SK-N-SH (cell line): ENCODE measurements around the gene PDCD11. TPM values are rescaled to one million over a fixed set of nuclear protein-coding genes. Genes with fewer than 3 reads are reported as not detected.

Source experiments
- CTCF ChIA-PET: fragments of 300-600, 350-600 bp; formaldehyde crosslinking; extraction: SDS; loops from one replicate; lab custom pipeline; 2021; lab: Yijun Ruan, JAX
- POLR2A ChIA-PET: fragments of 350-600 bp; sonication (Branson Sonifier 250); formaldehyde crosslinking; extraction: SDS; loops from one replicate; lab custom pipeline; 2020; ENCODE audit warnings: antibody characterized with exemption, inconsistent platforms; lab: Yijun Ruan, JAX
- DNase-seq: peaks from one replicate; pipeline ENCODE4 v3.0.0; 2012
- H2AFZ ChIP-seq: fragments of 200-600 bp; sonication (generic); 2 replicates; pipeline ENCODE4 v1.8.1; 2016; ENCODE audit warnings: antibody characterized with exemption, mild to moderate bottlenecking, low read depth
- H3F3A ChIP-seq: fragments of 200-600 bp; sonication (generic); replicated peaks from 2 replicates; pipeline ENCODE3; 2016; ENCODE audit warnings: antibody characterized with exemption, mild to moderate bottlenecking; ENCODE audit not compliant: insufficient read depth
- H3K27ac ChIP-seq, 2 experiments: fragments of 200-500 bp in 1 of 2; fragments of 200-600 bp in 1 of 2; sonication (Bioruptor generic) in 1 of 2; sonication (generic), shearing (Covaris generic) in 1 of 2; 2 replicates each; pipeline versions ENCODE4 v1.5.1 to v1.6.1; 2014 to 2016; ENCODE audit warnings: low read depth in 2 of 2, inconsistent platforms in 1 of 2, low read length in 1 of 2, mild to moderate bottlenecking in 1 of 2, mixed read lengths in 1 of 2
- H3K27me3 ChIP-seq: fragments of 200-600 bp; sonication (generic), shearing (Covaris generic); 2 replicates; pipeline ENCODE4 v1.6.1; 2016; ENCODE audit warnings: mixed run types; ENCODE audit not compliant: insufficient read depth
- H3K36me3 ChIP-seq, 2 experiments: fragments of 200-500 bp in 1 of 2; fragments of 200-600 bp in 1 of 2; sonication (Bioruptor generic) in 1 of 2; sonication (generic) in 1 of 2; replicated peaks in 1 of 2; 2 replicates each; pipeline versions ENCODE3 to v1.5.1; 2014 to 2016; ENCODE audit warnings: low read length in 1 of 2, mild to moderate bottlenecking in 1 of 2; ENCODE audit not compliant: insufficient read depth in 2 of 2, control insufficient read depth in 1 of 2
- H3K4me1 ChIP-seq, 2 experiments: fragments of 200-500 bp in 1 of 2; fragments of 200-600 bp in 1 of 2; sonication (Bioruptor generic) in 1 of 2; sonication (generic), shearing (Covaris generic) in 1 of 2; 2 replicates each; pipeline versions ENCODE4 v1.5.1 to v1.6.1; 2014 to 2016; ENCODE audit warnings: low read depth in 1 of 2, low read length in 1 of 2, mixed run types in 1 of 2; ENCODE audit not compliant: insufficient read depth in 2 of 2, control insufficient read depth in 1 of 2
- H3K4me2 ChIP-seq: fragments of 200-600 bp; sonication (generic), shearing (Covaris generic); 2 replicates; pipeline ENCODE4 v1.6.1; 2017; ENCODE audit warnings: mixed run types
- H3K4me3 ChIP-seq, 2 experiments: fragments of 200-500 bp in 1 of 2; fragments of 200-600 bp in 1 of 2; sonication (Bioruptor generic) in 1 of 2; sonication (generic), shearing (Covaris generic) in 1 of 2; 2 replicates each; pipeline versions ENCODE4 v1.5.1 to v1.8.1; 2014 to 2016; ENCODE audit warnings: low read depth in 2 of 2, inconsistent platforms in 1 of 2, low read length in 1 of 2, mild to moderate bottlenecking in 1 of 2, mixed read lengths in 1 of 2, moderate library complexity in 1 of 2
- H3K79me2 ChIP-seq: fragments of 200-600 bp; sonication (generic); 2 replicates; pipeline ENCODE4 v1.8.1; 2017; ENCODE audit warnings: mild to moderate bottlenecking; ENCODE audit not compliant: insufficient read depth
- H3K9ac ChIP-seq: fragments of 200-600 bp; sonication (generic); 2 replicates; pipeline ENCODE4 v1.6.1; 2017; ENCODE audit warnings: mixed run types
- H3K9me2 ChIP-seq: fragments of 200-600 bp; sonication (generic); 2 replicates; pipeline ENCODE4 v1.6.1; 2017; ENCODE audit warnings: mixed run types
- H3K9me3 ChIP-seq: fragments of 200-600 bp; sonication (generic); 2 replicates; pipeline ENCODE4 v1.6.1; 2017; ENCODE audit warnings: mixed run types, mild to moderate bottlenecking, moderate library complexity
- H4K20me1 ChIP-seq: fragments of 200-600 bp; sonication (generic); 2 replicates; pipeline ENCODE4 v1.6.1; 2017; ENCODE audit warnings: mild to moderate bottlenecking, mixed run types; ENCODE audit not compliant: insufficient read depth
- FOSL2 ChIP-seq: IDR thresholded peaks from 2 replicates; pipeline ENCODE4 v1.4.0; 2012; ENCODE audit warnings: low read depth, mild to moderate bottlenecking, moderate library complexity, borderline replicate concordance
- FOXM1 ChIP-seq: IDR thresholded peaks from 2 replicates; pipeline ENCODE4 v1.4.0; 2012; ENCODE audit warnings: low read depth, mild to moderate bottlenecking
- GABPA ChIP-seq: IDR thresholded peaks from 2 replicates; pipeline ENCODE4 v1.4.0; 2012; ENCODE audit warnings: low read depth, mild to moderate bottlenecking
- GATA2 ChIP-seq: sonication (generic); formaldehyde crosslinking; IDR thresholded peaks from 2 replicates; pipeline ENCODE4 v1.5.0; 2020; ENCODE audit warnings: mild to moderate bottlenecking, missing genetic modification reagents
- IRF3 ChIP-seq: fragments of 150-350 bp; IDR thresholded peaks from 2 replicates; pipeline ENCODE4 v1.6.1; 2016; ENCODE audit warnings: mild to moderate bottlenecking, low read depth, low read length
- JUND ChIP-seq: IDR thresholded peaks from 2 replicates; pipeline ENCODE4 v1.4.0; 2012
- MEF2A ChIP-seq: IDR thresholded peaks from 2 replicates; pipeline ENCODE4 v1.4.0; 2012; ENCODE audit warnings: low read depth, borderline replicate concordance
- MXI1 ChIP-seq: IDR thresholded peaks from 2 replicates; pipeline ENCODE4 v1.6.1; 2012; ENCODE audit warnings: mild to moderate bottlenecking, low read depth, low read length, improper control_type of control experiment
- POLR2AphosphoS5 ChIP-seq: IDR thresholded peaks from 2 replicates; pipeline ENCODE4 v1.6.1; 2012; ENCODE audit warnings: low read depth, low read length
- RAD21 ChIP-seq: IDR thresholded peaks from 2 replicates; pipeline ENCODE4 v1.6.1; 2012; ENCODE audit warnings: mild to moderate bottlenecking, low read length
- REST ChIP-seq: IDR thresholded peaks from 2 replicates; pipeline ENCODE4 v1.6.1; 2012; ENCODE audit warnings: mild to moderate bottlenecking, low read depth, low read length, moderate library complexity
- RFX5 ChIP-seq: IDR thresholded peaks from 2 replicates; pipeline ENCODE4 v1.6.1; 2012; ENCODE audit warnings: mild to moderate bottlenecking, improper control_type of control experiment, low read length
- RXRA ChIP-seq: IDR thresholded peaks from 2 replicates; pipeline ENCODE4 v1.4.0; 2012; ENCODE audit warnings: low read depth, mild to moderate bottlenecking, borderline replicate concordance
- TAF1 ChIP-seq: IDR thresholded peaks from 2 replicates; pipeline ENCODE4 v1.6.1; 2012; ENCODE audit warnings: low read depth, mild to moderate bottlenecking, low read length, moderate library complexity, borderline replicate concordance
- TCF12 ChIP-seq: IDR thresholded peaks from 2 replicates; pipeline ENCODE4 v1.4.0; 2012
- USF1 ChIP-seq: IDR thresholded peaks from 2 replicates; pipeline ENCODE4 v1.4.0; 2012; ENCODE audit warnings: low read depth, borderline replicate concordance
- USF2 ChIP-seq: fragments of 150-350 bp; IDR thresholded peaks from 2 replicates; pipeline ENCODE4 v1.6.1; 2017; ENCODE audit warnings: antibody characterized with exemption, low read length, low read depth, borderline replicate concordance
- YY1 ChIP-seq: IDR thresholded peaks from 2 replicates; pipeline ENCODE4 v1.4.0; 2012; ENCODE audit warnings: low read depth, mild to moderate bottlenecking
- WGBS: methylation state at CpG from one replicate; pipeline ENCODE4 v1.1.6; 2017; ENCODE audit warnings: low lambda C conversion rate; 5-methylcytosine and 5-hydroxymethylcytosine counted together
- polyA plus RNA-seq, 3 experiments: library from polyadenylated mRNA; depleted of rRNA; stranded (reverse); fragments of >200 nt; gene quantifications; 2 replicates each; pipeline ENCODE4 v1.2.3, GENCODE V29; 2012

The PDCD11 gene
- polyA plus RNA-seq, 1 of the 3 experiments (the other 2 are of a cell fraction) = 29.8 TPM

GRCh38 chr10:103439776-103440175 is 43.4 kb downstream of the PDCD11 start (continued):
- TF ChIP-seq RFX5 (no peak), MXI1 (no peak), MEF2A (no peak), TAF1 (no peak)
- TF ChIP-seq, all 33 proteins: peak for 0

- Histone ChIP-seq H3K27ac (no peak overlapping the region), H4K20me1 (no peaks in the 10 kb centered on the region), H3F3A (no peaks in the 10 kb centered on the region), H3K79me2 (no peaks in the 10 kb centered on the region), H3K4me3 (no peak overlapping the region), H3K9ac (no peak overlapping the region), H3K27me3 (no peaks in the 10 kb centered on the region), H3K9me2 (no peaks in the 10 kb centered on the region), H3K36me3 (peaks cover 50 to 86% of the 10 kb centered on the region in 2 experiments), H2AFZ (no peak overlapping the region), H3K4me1 (no peaks in the 10 kb centered on the region), H3K9me3 (no peaks in the 10 kb centered on the region), H3K4me2 (no peak overlapping the region)
- CTCF ChIA-PET = no interaction called here
- DNase-seq = no peak
- 96% methylated on average over 14 of the region's 14 CpGs for WGBS
- POLR2A ChIA-PET = no interaction called here
- TF ChIP-seq YY1 (no peak), FOSL2 (no peak), USF1 (no peak), GABPA (no peak), RAD21 (no peak), FOXM1 (no peak), TCF12 (no peak), GATA2 (CRISPR knock-in tag) (no peak), REST (no peak), IRF3 (no peak), RXRA (no peak), USF2 (no peak), MEF2A (no peak), POLR2AphosphoS5 (no peak), JUND (no peak)
These were observed 44.0 kb downstream of the PDCD11 start for GRCh38 chr10:103440416-103440815.
